Upper lobe of right lung (tissue), 1 donor: ENCODE results near the gene GSTA2. TPM values are rescaled to one million over a fixed set of nuclear protein-coding genes. Genes with fewer than 3 reads are reported as not detected.

ENCODE experiments used
- ATAC-seq: fragments of 200-7000 bp; cut with Tn5 transposase; one replicate; pipeline ENCODE4 v1.9.1; 2020; ENCODE audit warnings: mild to moderate bottlenecking, moderate library complexity
- DNase-seq: peaks from one replicate; pipeline ENCODE4 v3.0.0-alpha.2; 2020
- H3K27ac ChIP-seq: fragments of 200-600 bp; one replicate; pipeline ENCODE4 v1.8.0; 2022
- H3K27me3 ChIP-seq: fragments of 200-600 bp; one replicate; pipeline ENCODE4 v1.8.0; 2022; ENCODE audit warnings: mild to moderate bottlenecking
- H3K36me3 ChIP-seq: fragments of 200-600 bp; one replicate; pipeline ENCODE4 v1.8.0; 2022
- H3K4me1 ChIP-seq: fragments of 200-600 bp; one replicate; pipeline ENCODE4 v1.8.0; 2022
- H3K4me3 ChIP-seq: fragments of 200-600 bp; one replicate; pipeline ENCODE4 v1.8.0; 2022; ENCODE audit warnings: mild to moderate bottlenecking
- H3K9me3 ChIP-seq: fragments of 200-600 bp; one replicate; pipeline ENCODE4 v1.8.0; 2022
- intact Hi-C: fragments of 100-400 bp; cut with DNase I; formaldehyde crosslinking; loops from one replicate; pipeline ENCODE4 v1.11.0; 2022
- total RNA-seq: library from RNA; stranded (reverse); fragmentation: NEBNext Ultra II Directional; extraction: Animal tissue kit (Norgen Biotek cat#: 25700); gene quantifications from one replicate; pipeline ENCODE4 v1.2.1, GENCODE V29; 2021
- TF ChIP-seq, protein P1 (sequence below): fragments of 200-600 bp; IDR thresholded peaks from one replicate; pipeline ENCODE4 v1.8.0; 2022; ENCODE audit warnings: antibody characterized with exemption
- donor health status: DM: no; HTN: yes; CAD: no; lungs with severe emphysema.

GSTA2 gene
- total RNA-seq, 1 donor from 2014 or later, result not detected

DNA sequence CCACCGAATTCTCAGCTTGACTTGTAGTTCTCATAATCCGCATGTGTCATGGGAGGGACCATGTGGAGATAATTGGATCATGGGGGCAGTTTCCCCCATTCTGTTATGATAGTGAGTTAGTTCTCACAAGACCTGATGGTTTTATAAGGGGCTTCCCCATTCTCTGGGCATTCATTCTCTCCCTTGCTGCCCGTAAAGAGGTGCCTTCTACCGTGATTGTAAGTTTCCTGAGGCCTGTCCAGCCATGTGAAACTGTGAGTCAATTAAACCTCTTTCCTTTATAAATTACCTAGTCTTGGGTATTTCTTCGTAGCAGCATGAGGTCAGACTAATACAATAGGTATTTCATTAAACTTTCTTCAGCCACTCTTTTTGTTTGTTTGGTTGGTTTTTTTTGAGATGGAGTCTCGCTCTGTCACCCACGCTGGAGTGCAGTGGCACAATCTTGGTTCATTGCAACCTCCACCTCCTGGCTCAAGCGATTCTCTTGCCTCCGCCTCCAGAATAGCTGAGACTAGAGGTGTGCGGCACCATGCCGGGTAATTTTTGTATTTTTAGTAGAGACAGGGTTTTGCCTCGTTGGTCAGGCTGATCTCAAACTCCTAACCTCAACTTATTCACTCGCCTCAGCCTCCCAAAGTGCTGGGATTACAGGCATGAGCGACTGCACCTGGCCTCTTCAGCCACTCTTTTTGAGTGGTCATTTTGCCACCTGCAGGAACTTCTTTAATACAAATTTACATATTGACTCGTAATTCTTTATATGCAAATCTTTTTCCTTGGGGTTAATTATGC is 36.3 kb downstream of the GSTA2 start:
- Histone ChIP-seq H3K4me3 (no peak overlapping the region), H3K9me3 (no peaks in the 10 kb centered on the region), H3K36me3 (no peaks in the 10 kb centered on the region), H3K4me1 (peaks cover 8% of the 10 kb centered on the region), H3K27me3 (no peaks in the 10 kb centered on the region), H3K27ac (no peak overlapping the region)
- DNase-seq, result no peak
- TF ChIP-seq, protein P1, sequence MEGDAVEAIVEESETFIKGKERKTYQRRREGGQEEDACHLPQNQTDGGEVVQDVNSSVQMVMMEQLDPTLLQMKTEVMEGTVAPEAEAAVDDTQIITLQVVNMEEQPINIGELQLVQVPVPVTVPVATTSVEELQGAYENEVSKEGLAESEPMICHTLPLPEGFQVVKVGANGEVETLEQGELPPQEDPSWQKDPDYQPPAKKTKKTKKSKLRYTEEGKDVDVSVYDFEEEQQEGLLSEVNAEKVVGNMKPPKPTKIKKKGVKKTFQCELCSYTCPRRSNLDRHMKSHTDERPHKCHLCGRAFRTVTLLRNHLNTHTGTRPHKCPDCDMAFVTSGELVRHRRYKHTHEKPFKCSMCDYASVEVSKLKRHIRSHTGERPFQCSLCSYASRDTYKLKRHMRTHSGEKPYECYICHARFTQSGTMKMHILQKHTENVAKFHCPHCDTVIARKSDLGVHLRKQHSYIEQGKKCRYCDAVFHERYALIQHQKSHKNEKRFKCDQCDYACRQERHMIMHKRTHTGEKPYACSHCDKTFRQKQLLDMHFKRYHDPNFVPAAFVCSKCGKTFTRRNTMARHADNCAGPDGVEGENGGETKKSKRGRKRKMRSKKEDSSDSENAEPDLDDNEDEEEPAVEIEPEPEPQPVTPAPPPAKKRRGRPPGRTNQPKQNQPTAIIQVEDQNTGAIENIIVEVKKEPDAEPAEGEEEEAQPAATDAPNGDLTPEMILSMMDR, result no peak
- intact Hi-C loops, result no loop called here
- ATAC-seq, result no peak

GRCh38 chr6:52726193-52726542 is 37.1 kb downstream of the GSTA2 start:
- no peak overlapping the region for H3K27ac ChIP-seq
- H3K9me3 ChIP-seq, result no peaks in the 10 kb centered on the region
- H3K4me3 ChIP-seq, result no peak overlapping the region
- peaks cover 8% of the 10 kb centered on the region for H3K4me1 ChIP-seq
- H3K27me3 ChIP-seq, result no peaks in the 10 kb centered on the region
- no peaks in the 10 kb centered on the region for H3K36me3 ChIP-seq
- intact Hi-C loops, result no loop called here
- DNase-seq, result no peak
- TF ChIP-seq, protein P1, result no peak
- ATAC-seq, result no peak

- peak; percentile 82 for ATAC-seq
- Histone ChIP-seq H3K9me3 (no peaks in the 10 kb centered on the region), H3K27me3 (no peaks in the 10 kb centered on the region), H3K27ac (no peak overlapping the region), H3K4me1 (peaks cover 8% of the 10 kb centered on the region), H3K4me3 (no peak overlapping the region), H3K36me3 (no peaks in the 10 kb centered on the region)
- TF ChIP-seq, protein P1, result no peak
- intact Hi-C loops, result no loop called here
- no peak for DNase-seq
These were observed 37.6 kb downstream of the GSTA2 start for GRCh38 chr6:52725535-52726192.

- ATAC-seq, result peak; percentile 15
- Histone ChIP-seq H3K27ac (no peak overlapping the region), H3K4me3 (no peak overlapping the region), H3K4me1 (peaks cover 8% of the 10 kb centered on the region), H3K9me3 (no peaks in the 10 kb centered on the region), H3K36me3 (no peaks in the 10 kb centered on the region), H3K27me3 (no peaks in the 10 kb centered on the region)
- DNase-seq, result no peak
- intact Hi-C loops, result no loop called here
- TF ChIP-seq, protein P1, result no peak
These were observed 38.1 kb downstream of the GSTA2 start for GRCh38 chr6:52725143-52725534.

GRCh38 chr6:52724406-52725121 is 38.7 kb downstream of the GSTA2 start:
- ATAC-seq, result peak; percentile 90
- Histone ChIP-seq H3K4me1 (peaks cover 8% of the 10 kb centered on the region), H3K36me3 (no peaks in the 10 kb centered on the region), H3K27ac (no peak overlapping the region), H3K9me3 (no peaks in the 10 kb centered on the region), H3K27me3 (no peaks in the 10 kb centered on the region), H3K4me3 (no peak overlapping the region)
- TF ChIP-seq, protein P1, result peak; percentile 53
- peak; percentile 87 for DNase-seq
- intact Hi-C loops, result no loop called here
